RWPE1 (cell line): ENCODE results near the gene ACTN2.

Experiments used
- CTCF ChIA-PET: fragments of 350-600 bp; sonication (Branson Sonifier 250); formaldehyde crosslinking; extraction: SDS; loops from one replicate; lab custom pipeline; 2021; lab: Yijun Ruan, JAX
- POLR2A ChIA-PET: fragments of 400-600 bp; formaldehyde crosslinking; extraction: SDS; loops from one replicate; lab custom pipeline; 2020; ENCODE audit warnings: antibody characterized with exemption; ENCODE audit not compliant: low non-redundant PET; lab: Yijun Ruan, JAX
- DNase-seq: peaks from one replicate; pipeline ENCODE4 v3.0.0; 2012; ENCODE audit warnings: low spot score
- H3K27ac ChIP-seq: fragments of 450-650 bp; 2 replicates; pipeline ENCODE4 v1.5.1; 2017
- TF ChIP-seq, protein P1 (sequence below): fragments of 450-650 bp; conservative IDR thresholded peaks from 2 replicates; pipeline ENCODE4 v1.5.1; 2017; ENCODE audit warnings: low read depth, mild to moderate bottlenecking

The ACTN2 gene

DNA sequence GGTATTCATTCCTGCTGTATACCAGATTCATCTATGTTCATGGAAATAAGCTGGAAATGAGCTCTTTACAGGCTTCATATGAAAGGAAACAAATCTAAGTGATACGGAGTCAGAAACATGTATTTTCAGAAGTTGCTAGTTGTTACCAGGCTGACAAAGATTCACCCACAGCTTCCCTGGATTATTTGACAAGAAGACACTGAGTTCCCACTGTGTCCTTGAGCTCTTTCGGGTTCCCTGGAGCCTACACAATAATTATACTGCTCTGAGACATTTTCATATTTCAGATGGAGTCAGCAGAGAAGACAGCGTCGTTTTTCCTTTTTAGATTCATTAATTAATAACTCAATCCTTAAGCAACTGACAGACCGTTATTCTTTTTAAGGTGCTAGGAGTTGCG, 79.5 kb downstream of the ACTN2 start:
- POLR2A ChIA-PET, result no interaction called here
- H3K27ac ChIP-seq, result no peak overlapping the region
- TF ChIP-seq, protein P1, sequence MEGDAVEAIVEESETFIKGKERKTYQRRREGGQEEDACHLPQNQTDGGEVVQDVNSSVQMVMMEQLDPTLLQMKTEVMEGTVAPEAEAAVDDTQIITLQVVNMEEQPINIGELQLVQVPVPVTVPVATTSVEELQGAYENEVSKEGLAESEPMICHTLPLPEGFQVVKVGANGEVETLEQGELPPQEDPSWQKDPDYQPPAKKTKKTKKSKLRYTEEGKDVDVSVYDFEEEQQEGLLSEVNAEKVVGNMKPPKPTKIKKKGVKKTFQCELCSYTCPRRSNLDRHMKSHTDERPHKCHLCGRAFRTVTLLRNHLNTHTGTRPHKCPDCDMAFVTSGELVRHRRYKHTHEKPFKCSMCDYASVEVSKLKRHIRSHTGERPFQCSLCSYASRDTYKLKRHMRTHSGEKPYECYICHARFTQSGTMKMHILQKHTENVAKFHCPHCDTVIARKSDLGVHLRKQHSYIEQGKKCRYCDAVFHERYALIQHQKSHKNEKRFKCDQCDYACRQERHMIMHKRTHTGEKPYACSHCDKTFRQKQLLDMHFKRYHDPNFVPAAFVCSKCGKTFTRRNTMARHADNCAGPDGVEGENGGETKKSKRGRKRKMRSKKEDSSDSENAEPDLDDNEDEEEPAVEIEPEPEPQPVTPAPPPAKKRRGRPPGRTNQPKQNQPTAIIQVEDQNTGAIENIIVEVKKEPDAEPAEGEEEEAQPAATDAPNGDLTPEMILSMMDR, result no peak
- no peak for DNase-seq
- CTCF ChIA-PET, result no interaction called here

DNA sequence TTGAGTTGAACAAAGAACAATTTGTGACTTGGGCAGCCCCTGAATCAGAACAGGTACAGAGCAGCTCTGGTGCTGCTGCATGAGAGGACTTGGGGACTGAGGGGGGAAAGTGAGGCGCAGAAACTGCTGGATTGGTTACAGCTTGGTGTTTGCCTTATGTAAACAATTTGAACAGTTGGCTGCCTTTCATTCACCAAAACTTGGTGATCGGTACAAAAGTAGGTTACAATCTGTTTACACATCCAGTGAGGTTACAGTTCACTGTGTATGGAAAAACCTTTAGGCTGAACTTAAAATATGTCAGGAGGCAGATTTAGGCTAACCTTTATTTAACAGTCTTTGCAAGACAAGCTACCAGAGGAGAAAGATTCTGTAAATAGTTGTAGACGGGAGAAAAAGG, 80.2 kb downstream of the ACTN2 start:
- no peak for DNase-seq
- CTCF ChIA-PET, result no interaction called here
- TF ChIP-seq, protein P1, result no peak
- POLR2A ChIA-PET, result no interaction called here
- H3K27ac ChIP-seq, result no peak overlapping the region

DNA sequence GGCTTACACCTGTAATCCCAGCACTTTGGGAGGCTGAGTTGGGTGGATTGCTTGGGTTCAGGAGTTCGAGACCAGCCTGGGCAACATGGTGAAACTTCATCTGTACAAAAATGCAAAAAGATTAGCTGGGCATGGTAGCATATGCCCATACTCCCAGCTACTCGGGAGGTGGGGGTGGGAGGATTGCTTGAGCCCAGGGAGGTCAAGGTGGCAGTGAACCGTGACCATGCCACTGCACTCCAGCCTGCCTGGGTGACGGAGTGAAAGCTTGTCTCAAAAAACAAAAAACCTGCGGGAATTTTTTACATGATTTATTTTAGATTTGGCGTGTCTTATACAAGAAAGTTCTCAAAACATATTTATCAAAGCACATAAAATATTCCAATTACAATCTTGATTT, 81.0 kb downstream of the ACTN2 start:
- CTCF ChIA-PET, result no interaction called here
- POLR2A ChIA-PET, result no interaction called here
- TF ChIP-seq, protein P1, result no peak
- no peak for DNase-seq
- no peak overlapping the region for H3K27ac ChIP-seq

DNA sequence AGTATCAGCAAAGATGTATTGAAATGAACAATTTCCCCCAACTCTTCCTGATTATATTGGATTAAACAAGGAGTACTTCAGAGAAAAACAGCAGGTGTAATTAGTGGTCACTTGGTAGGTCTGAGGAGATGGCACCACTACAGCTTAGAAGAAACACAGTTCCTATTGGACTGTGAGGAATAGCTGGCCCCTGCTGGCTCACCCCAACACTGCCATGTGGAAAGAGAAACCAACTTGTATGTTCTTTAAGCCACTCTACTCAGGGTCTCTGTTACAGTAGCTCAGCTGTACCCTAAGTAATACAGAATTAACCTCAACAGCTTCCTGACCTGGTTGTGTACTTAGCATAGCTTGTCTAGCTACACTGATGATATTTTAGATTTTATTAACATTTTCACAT, 82.3 kb downstream of the ACTN2 start:
- POLR2A ChIA-PET, result no interaction called here
- H3K27ac ChIP-seq, result no peak overlapping the region
- TF ChIP-seq, protein P1, result no peak
- CTCF ChIA-PET, result interaction anchor here (0.6 kb wide), 1 partner anchor 23 kb away, joined by 3 read pairs; no protein-coding TSS in a partner anchor
- DNase-seq, result no peak

DNA sequence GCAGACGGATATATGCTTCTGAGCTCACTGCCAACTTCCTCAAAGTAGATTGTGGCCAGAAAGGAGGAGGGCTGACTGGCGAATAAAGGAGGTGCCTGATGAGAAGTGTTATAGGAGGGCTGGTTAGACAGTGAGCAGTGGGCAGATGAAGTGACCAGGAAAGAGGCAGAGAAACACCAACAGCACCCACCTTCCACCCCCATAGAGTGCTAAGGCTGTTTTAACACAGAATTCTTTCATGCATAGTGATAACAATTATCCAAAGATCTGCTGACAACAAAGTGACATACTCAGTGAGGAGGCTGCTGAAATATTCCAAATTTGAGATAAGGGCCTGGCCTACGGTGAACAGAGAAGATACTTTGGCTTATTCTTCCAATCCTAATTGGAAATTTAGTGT, 87.6 kb downstream of the ACTN2 start:
- H3K27ac ChIP-seq, result no peak overlapping the region
- no peak for DNase-seq
- TF ChIP-seq, protein P1, result no peak
- CTCF ChIA-PET, result no interaction called here
- POLR2A ChIA-PET, result no interaction called here

DNA sequence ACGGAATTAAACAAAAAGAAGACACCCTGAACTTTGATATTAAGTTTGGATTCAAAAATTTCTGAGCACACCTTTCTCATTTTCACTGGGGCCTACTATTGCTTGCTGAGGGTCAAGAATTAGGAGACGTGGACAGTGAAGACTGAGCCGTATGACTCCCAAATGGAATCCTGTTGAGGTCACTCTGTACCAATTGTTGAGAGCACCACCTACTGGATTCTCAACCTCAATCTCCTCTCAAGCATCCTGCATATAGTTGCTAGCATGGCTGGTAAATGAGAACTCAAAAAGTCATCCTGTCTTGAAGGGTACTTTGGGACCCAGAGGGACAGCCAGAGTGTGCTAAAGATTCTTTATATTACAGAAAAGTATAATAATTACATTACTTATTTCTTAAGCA, 88.6 kb downstream of the ACTN2 start:
- no peak for DNase-seq
- TF ChIP-seq, protein P1, result no peak
- ChIA-PET POLR2A (no interaction called here), CTCF (interaction anchor here (0.7 kb wide), 1 partner anchor 611 kb away, joined by 3 read pairs; no protein-coding TSS in a partner anchor)
- no peak overlapping the region for H3K27ac ChIP-seq
